HepG2 (cell line): ENCODE results near the gene RDM1. TPM values are rescaled to one million over a fixed set of nuclear protein-coding genes. Genes with fewer than 3 reads are reported as not detected.

Experiments used
- FOXP1 ChIP-seq, 2 experiments: fragments of 450-650 bp in 1 of 2; IDR thresholded peaks; 2 replicates each; pipeline ENCODE4 v1.6.1; 2017 to 2018; ENCODE audit warnings: antibody characterized with exemption in 1 of 2
- GATAD2A ChIP-seq: IDR thresholded peaks from 2 replicates; pipeline ENCODE4 v1.6.1; 2016
- HDAC6 ChIP-seq: fragments of 200-600 bp; sonication (generic); IDR thresholded peaks from 2 replicates; pipeline ENCODE4 v1.7.0; 2017; ENCODE audit warnings: mild to moderate bottlenecking, antibody characterized with exemption, low read length, low read depth
- HIC2 ChIP-seq: sonication (generic); formaldehyde crosslinking; IDR thresholded peaks from 2 replicates; pipeline ENCODE4 v1.9.0; 2022; ENCODE audit warnings: low read depth, missing genetic modification reagents
- HOXA5 ChIP-seq: sonication (generic); formaldehyde crosslinking; IDR thresholded peaks from 2 replicates; pipeline ENCODE4 v1.4.0; 2020; ENCODE audit warnings: missing genetic modification reagents
- POLR2AphosphoS5 ChIP-seq: IDR thresholded peaks from 2 replicates; pipeline ENCODE4 v1.6.1; 2012; ENCODE audit warnings: low read depth, low read length
- PRDM4 ChIP-seq: sonication (generic); formaldehyde crosslinking; IDR thresholded peaks from 2 replicates; pipeline ENCODE4 v1.9.0; 2021; ENCODE audit warnings: missing genetic modification reagents, borderline replicate concordance
- RARA ChIP-seq: IDR thresholded peaks from 2 replicates; pipeline ENCODE4 v1.6.1; 2016; ENCODE audit warnings: missing genetic modification reagents, missing compliant biosample characterization
- RARG ChIP-seq: sonication (generic); formaldehyde crosslinking; IDR thresholded peaks from 2 replicates; pipeline ENCODE4 v1.4.0; 2020; ENCODE audit warnings: low read depth, mild to moderate bottlenecking, missing genetic modification reagents
- SMAD3 ChIP-seq: sonication (generic); formaldehyde crosslinking; IDR thresholded peaks from 2 replicates; pipeline ENCODE4 v1.4.0; 2020; ENCODE audit warnings: missing genetic modification reagents
- ZNF136 ChIP-seq: sonication (generic); formaldehyde crosslinking; IDR thresholded peaks from 2 replicates; pipeline ENCODE4 v1.8.1; 2022; ENCODE audit warnings: low read depth, mild to moderate bottlenecking, moderate library complexity, missing genetic modification reagents
- ZNF414 ChIP-seq: sonication (generic); formaldehyde crosslinking; IDR thresholded peaks from 2 replicates; pipeline ENCODE4 v1.5.0; 2020; ENCODE audit warnings: missing genetic modification reagents
- ZNF549 ChIP-seq: sonication (generic); formaldehyde crosslinking; IDR thresholded peaks from 2 replicates; pipeline ENCODE4 v1.5.0; 2020; ENCODE audit warnings: missing genetic modification reagents
- ZNF670 ChIP-seq: sonication (generic); formaldehyde crosslinking; IDR thresholded peaks from 2 replicates; pipeline ENCODE4 v1.8.0; 2022; ENCODE audit warnings: mild to moderate bottlenecking, missing genetic modification reagents, borderline replicate concordance
- ZNF687 ChIP-seq: sonication (generic); formaldehyde crosslinking; IDR thresholded peaks from 2 replicates; pipeline ENCODE4 v1.5.1; 2020; ENCODE audit warnings: mild to moderate bottlenecking, missing genetic modification reagents, moderate library complexity
- ZNF7 ChIP-seq: IDR thresholded peaks from 2 replicates; pipeline ENCODE4 v1.6.1; 2016; ENCODE audit warnings: missing biosample characterization, missing genetic modification reagents
- ZNF784 ChIP-seq: sonication (generic); formaldehyde crosslinking; IDR thresholded peaks from 2 replicates; pipeline ENCODE4 v1.5.1; 2020; ENCODE audit warnings: missing genetic modification reagents, mild to moderate bottlenecking, borderline replicate concordance
- ZSCAN29 ChIP-seq: sonication (generic); formaldehyde crosslinking; conservative IDR thresholded peaks from 2 replicates; pipeline ENCODE4 v1.4.0; 2020; ENCODE audit warnings: mild to moderate bottlenecking, missing genetic modification reagents
- polyA plus RNA-seq, 8 experiments: library from polyadenylated mRNA; depleted of rRNA in 3 of 8; stranded (reverse) in 7 of 8; unstranded in 1 of 8; fragments of >200 nt; fragmentation: Illumina TruSeq in 4 of 8; extraction: Trizol in 4 of 8; gene quantifications; 2 replicates each; pipeline versions ENCODE4 v1.2.1 to v1.2.3, GENCODE V29; 2011 to 2016; ENCODE audit warnings: low read depth in 4 of 8, missing spikeins in 1 of 8, mixed read lengths in 1 of 8; ENCODE audit not compliant: insufficient read depth in 1 of 8
- total RNA-seq, 5 experiments: library from RNA; depleted of rRNA; stranded (reverse); fragments of >200 nt; fragmentation: Illumina TruSeq; extraction: Trizol; gene quantifications; 2 replicates each; pipeline ENCODE4 v1.2.3, GENCODE V29; 2016; ENCODE audit warnings: low read depth in 1 of 5

The RDM1 gene
- total and polyA plus RNA-seq, 2 of the 13 experiments (the other 11 are each of a cell fraction or from before 2014, with no cell fraction given): 0.28 to 0.40 TPM

GRCh38 chr17:35973333-35974260 is 43.0 kb upstream of the RDM1 start (continued):
- TF ChIP-seq HIC2 (CRISPR knock-in tag): 0 out of 2 replicates have a peak, but pooled peaks have one; percentile 25
- TF ChIP-seq ZNF7: peak; percentile 3; the same call in 1 of the 2 replicates
- TF ChIP-seq SMAD3: peak; percentile 90
- peak; percentile 60; the same call in 1 of the 2 replicates for TF ChIP-seq ZNF414
- no peak; the same call in 1 of the 2 replicates for TF ChIP-seq ZNF784 (CRISPR knock-in tag)
- peak; percentile 78 for TF ChIP-seq ZNF670 (CRISPR knock-in tag)
- no peak for TF ChIP-seq ZSCAN29 (CRISPR knock-in tag)
- TF ChIP-seq GATAD2A: peak; percentile 91
- no peak for TF ChIP-seq ZNF136 (CRISPR knock-in tag)
- TF ChIP-seq ZNF549 (CRISPR knock-in tag): no peak
- TF ChIP-seq RARA (CRISPR knock-in tag): peak; percentile 99
- TF ChIP-seq HOXA5 (CRISPR knock-in tag): 0 out of 2 replicates have a peak, but pooled peaks have one; percentile 71
- TF ChIP-seq FOXP1 (IDR thresholded peaks at IDR 0.05): no peak
- TF ChIP-seq FOXP1 (CRISPR knock-in tag; IDR thresholded peaks at IDR 0.05): peak; percentile 96
- TF ChIP-seq PRDM4 (CRISPR knock-in tag): no peak
- TF ChIP-seq HDAC6: no peak
- TF ChIP-seq RARG: no peak
- peak; percentile 43; the same call in 1 of the 2 replicates for TF ChIP-seq ZNF687 (CRISPR knock-in tag)
- peak; percentile 21; the same call in 1 of the 2 replicates for TF ChIP-seq POLR2AphosphoS5
